Endothelial cell of umbilical vein (primary cell): ENCODE measurements around the gene FIBCD1.

Experiments
- CTCF ChIP-seq, 2 donors: IDR thresholded peaks; 1 replicate in 1 of 2; 2 replicates in 1 of 2; pipeline ENCODE4 v1.5.1; 2011; ENCODE audit warnings: low read length in 2 of 2, mild to moderate bottlenecking in 2 of 2, moderate library complexity in 2 of 2, control low read depth in 1 of 2, inconsistent platforms in 1 of 2, low read depth in 1 of 2; ENCODE audit not compliant: insufficient read depth in 1 of 2; ENCODE audit errors: extremely low read depth in 1 of 2
- EZH2 ChIP-seq: IDR thresholded peaks from 2 replicates; pipeline ENCODE4 v1.6.1; 2012; ENCODE audit warnings: borderline replicate concordance, low read depth, mild to moderate bottlenecking, moderate library complexity, low read length, inconsistent platforms; ENCODE audit not compliant: severe bottlenecking
- FOS ChIP-seq: IDR thresholded peaks from 2 replicates; pipeline ENCODE4 v1.6.1; 2011; ENCODE audit warnings: mild to moderate bottlenecking, low read length, moderate library complexity, borderline replicate concordance; ENCODE audit not compliant: insufficient read depth
- MAX ChIP-seq: IDR thresholded peaks from 2 replicates; pipeline ENCODE4 v1.6.1; 2011; ENCODE audit not compliant: insufficient read depth, insufficient read length
- MYC ChIP-seq: IDR thresholded peaks from one replicate; pipeline ENCODE4 v1.6.1; 2011; ENCODE audit warnings: mild to moderate bottlenecking, low read depth, low read length
- POLR2AphosphoS5 ChIP-seq: IDR thresholded peaks from 2 replicates; pipeline ENCODE4 v1.6.1; 2012; ENCODE audit warnings: low read depth, mild to moderate bottlenecking, control low read depth, low read length, moderate library complexity; ENCODE audit not compliant: insufficient read depth

GRCh38 chr9:130869250-130869649 lies 69.8 kb downstream of the FIBCD1 start:
- TF ChIP-seq CTCF (IDR thresholded peaks at IDR 0.05; ENCODE audit: extremely low read depth in 1 of 2, insufficient read depth in 1 of 2, low read depth in 1 of 2, low read length in 2 of 2) = no peak
- TF ChIP-seq EZH2 = no peak
- no peak for TF ChIP-seq FOS
- no peak for TF ChIP-seq MYC
- TF ChIP-seq POLR2AphosphoS5 = no peak
- no peak for TF ChIP-seq MAX
